HCT116 (cell line): ENCODE data around the gene COL10A1. TPM values are rescaled to one million over a fixed set of nuclear protein-coding genes. Genes with fewer than 3 reads are reported as not detected.

Experiments
- ATAC-seq: fragments of 200-7000 bp; cut with Tn5 transposase; 2 replicates; pipeline ENCODE4 v1.9.1; 2020; ENCODE audit warnings: mild to moderate bottlenecking, moderate library complexity
- BruUV-seq: library from RNA; stranded (reverse); fragments of 400-500 nt; replicated peaks from 2 replicates; lab custom pipeline; 2021; lab: Mats Ljungman, UMichigan
- CTCF ChIA-PET: fragments of 300-600 bp; sonication (Branson Sonifier 250); formaldehyde crosslinking; loops from one replicate; lab custom pipeline; 2021; ENCODE audit warnings: antibody characterized with exemption; lab: Charles Lee
- POLR2A ChIA-PET: fragments of 300-600, 350-600 bp; sonication (Branson Sonifier 250); formaldehyde crosslinking; loops from one replicate; lab custom pipeline; 2021; ENCODE audit warnings: antibody characterized with exemption; lab: Charles Lee
- RAD21 ChIA-PET, 2 experiments: fragments of 300-600 bp; sonication (Branson Sonifier 250); formaldehyde crosslinking; loops; one replicate each; lab custom pipeline; 2023; ENCODE audit warnings: low total read pairs in 2 of 2; ENCODE audit not compliant: uncharacterized antibody in 2 of 2, unreplicated experiment in 2 of 2, low non-redundant PET in 1 of 2; lab: Charles Lee
- DNase-seq: peaks from one replicate; pipeline ENCODE4 v3.0.0-alpha.2; 2010; ENCODE audit warnings: low read depth, low spot score
- H2AFZ ChIP-seq: fragments of 200-600 bp; shearing (Covaris generic), sonication (generic); 2 replicates; pipeline ENCODE4 v1.6.1; 2017; ENCODE audit warnings: low read depth, mixed run types, mixed read lengths, antibody characterized with exemption, low read length; ENCODE audit not compliant: poor library complexity, severe bottlenecking
- H3K27ac ChIP-seq: 2 replicates; pipeline ENCODE4 v1.5.1; 2012; ENCODE audit warnings: low read depth, low read length
- H3K27me3 ChIP-seq: fragments of 200-600 bp; sonication (generic); 2 replicates; pipeline ENCODE4 v1.6.1; 2016; ENCODE audit warnings: mixed run types, low read length, mixed read lengths; ENCODE audit not compliant: insufficient read depth
- H3K36me3 ChIP-seq, 2 experiments: fragments of 200-500 bp in 1 of 2; fragments of 200-600 bp in 1 of 2; sonication (Bioruptor generic) in 1 of 2; sonication (generic) in 1 of 2; 2 replicates each; pipeline versions ENCODE4 v1.5.1 to v1.6.1; 2014 to 2016; ENCODE audit warnings: low read length in 2 of 2, inconsistent platforms in 1 of 2, mixed read lengths in 1 of 2, mixed run types in 1 of 2; ENCODE audit not compliant: insufficient read depth in 2 of 2, control insufficient read depth in 1 of 2
- H3K4me1 ChIP-seq, 2 experiments: fragments of 200-600 bp in 1 of 2; sonication (generic) in 1 of 2; 2 replicates each; pipeline versions ENCODE4 v1.5.1 to v1.6.1; 2012 to 2017; ENCODE audit warnings: low read length in 2 of 2, inconsistent platforms in 1 of 2, mild to moderate bottlenecking in 1 of 2, mixed read lengths in 1 of 2, mixed run types in 1 of 2, moderate library complexity in 1 of 2; ENCODE audit not compliant: insufficient read depth in 2 of 2, control insufficient read depth in 1 of 2
- H3K4me2 ChIP-seq: fragments of 200-600 bp; sonication (generic); 2 replicates; pipeline ENCODE4 v1.6.1; 2017; ENCODE audit warnings: mixed run types, low read length, mixed read lengths
- H3K4me3 ChIP-seq, 2 experiments: fragments of 200-600 bp in 1 of 2; sonication (generic) in 1 of 2; replicated peaks in 1 of 2; 2 replicates each; pipeline ENCODE4 v1.5.1; 2011 to 2016; ENCODE audit warnings: low read length in 2 of 2, control low read depth in 1 of 2, low read depth in 1 of 2, mild to moderate bottlenecking in 1 of 2, mixed read lengths in 1 of 2, mixed run types in 1 of 2
- H3K79me2 ChIP-seq: fragments of 200-600 bp; sonication (generic); 2 replicates; pipeline ENCODE4 v1.6.1; 2017; ENCODE audit warnings: mild to moderate bottlenecking, mixed run types, low read length, moderate library complexity, mixed read lengths; ENCODE audit not compliant: insufficient read depth
- H3K9ac ChIP-seq: fragments of 200-600 bp; sonication (generic); 2 replicates; pipeline ENCODE4 v1.6.1; 2016; ENCODE audit warnings: low read length, mixed read lengths
- H3K9me2 ChIP-seq: fragments of 200-600 bp; sonication (generic), shearing (Covaris generic); 2 replicates; pipeline ENCODE4 v1.6.1; 2017; ENCODE audit warnings: mixed run types, mild to moderate bottlenecking, moderate library complexity; ENCODE audit not compliant: insufficient read depth
- H3K9me3 ChIP-seq, 2 experiments: fragments of 200-500 bp in 1 of 2; fragments of 200-600 bp in 1 of 2; sonication (Bioruptor generic) in 1 of 2; sonication (generic) in 1 of 2; 2 replicates each; pipeline ENCODE4 v1.6.1; 2014 to 2017; ENCODE audit warnings: low read length in 2 of 2, mixed read lengths in 2 of 2, inconsistent platforms in 1 of 2, low read depth in 1 of 2, mild to moderate bottlenecking in 1 of 2, mixed run types in 1 of 2, moderate library complexity in 1 of 2; ENCODE audit not compliant: control insufficient read depth in 1 of 2, insufficient read depth in 1 of 2
- H4K20me1 ChIP-seq: fragments of 200-600 bp; sonication (generic), shearing (Covaris generic); 2 replicates; pipeline ENCODE4 v1.6.1; 2017; ENCODE audit warnings: mixed run types, mild to moderate bottlenecking, moderate library complexity; ENCODE audit not compliant: insufficient read depth
- CTCF ChIP-seq, 3 experiments: fragments of 200-600 bp in 1 of 3; sonication (generic) in 1 of 3; IDR thresholded peaks in 2 of 3; conservative IDR thresholded peaks in 1 of 3; 2 replicates each; pipeline ENCODE4 v1.5.1; 2012 to 2017; ENCODE audit warnings: low read depth in 2 of 3, low read length in 2 of 3, antibody characterized with exemption in 1 of 3, borderline replicate concordance in 1 of 3, control low read depth in 1 of 3, mild to moderate bottlenecking in 1 of 3, mixed read lengths in 1 of 3, mixed run types in 1 of 3, moderate library complexity in 1 of 3; ENCODE audit not compliant: insufficient read depth in 1 of 3
- ELF1 ChIP-seq: IDR thresholded peaks from 2 replicates; pipeline ENCODE4 v1.6.1; 2012; ENCODE audit warnings: low read depth, borderline replicate concordance
- EZH2phosphoT487 ChIP-seq: fragments of 200-600 bp; IDR thresholded peaks from 2 replicates; pipeline ENCODE4 v1.6.1; 2018; ENCODE audit warnings: antibody characterized with exemption, borderline replicate concordance
- FOSL1 ChIP-seq: IDR thresholded peaks from 2 replicates; pipeline ENCODE4 v1.6.1; 2012; ENCODE audit warnings: low read depth
- POLR2A ChIP-seq: IDR thresholded peaks from 2 replicates; pipeline ENCODE4 v1.7.0; 2011; ENCODE audit warnings: borderline replicate concordance; ENCODE audit not compliant: insufficient read depth, insufficient read length; ENCODE audit errors: extremely low read depth
- POLR2AphosphoS5 ChIP-seq: IDR thresholded peaks from 2 replicates; pipeline ENCODE4 v1.6.1; 2011; ENCODE audit warnings: mild to moderate bottlenecking, low read depth, low read length, moderate library complexity
- SP1 ChIP-seq: IDR thresholded peaks from 2 replicates; pipeline ENCODE4 v1.6.1; 2012; ENCODE audit warnings: low read depth
- SRF ChIP-seq: IDR thresholded peaks from 2 replicates; pipeline ENCODE4 v1.6.1; 2012; ENCODE audit warnings: low read depth
- TCF7L2 ChIP-seq: IDR thresholded peaks from 2 replicates; pipeline ENCODE4 v1.7.0; 2011; ENCODE audit warnings: borderline replicate concordance, inconsistent platforms; ENCODE audit not compliant: insufficient read depth, insufficient read length; ENCODE audit errors: extremely low read depth
- ZFX ChIP-seq: fragments of 450-650 bp; IDR thresholded peaks from 2 replicates; pipeline ENCODE4 v1.6.1; 2017
- ZNF274 ChIP-seq: fragments of 200-500 bp; sonication (Bioruptor generic); IDR thresholded peaks from 2 replicates; pipeline ENCODE4 v1.6.1; 2014; ENCODE audit warnings: mild to moderate bottlenecking, low read depth, low read length, inconsistent platforms
- intact Hi-C: fragments of 100-400 bp; cut with micrococcal nuclease; formaldehyde crosslinking; loops from 2 replicates; pipeline ENCODE4 v1.10.0; 2022
- total RNA-seq: library from RNA; stranded (reverse); gene quantifications from one replicate; pipeline ENCODE4 v1.2.1, GENCODE V29; 2021; ENCODE audit not compliant: unreplicated experiment
- TF ChIP-seq, protein P1 (sequence below): IDR thresholded peaks from 2 replicates; pipeline ENCODE4 v1.6.1; 2011; ENCODE audit warnings: mild to moderate bottlenecking, low read length, moderate library complexity; ENCODE audit not compliant: insufficient replicate concordance; ENCODE audit errors: extremely low read depth
- TF ChIP-seq, protein P2 (sequence below): IDR thresholded peaks from 2 replicates; pipeline ENCODE4 v1.6.1; 2012

The COL10A1 gene
- total RNA-seq, 1 experiment from 2014 or later, result not detected

DNA sequence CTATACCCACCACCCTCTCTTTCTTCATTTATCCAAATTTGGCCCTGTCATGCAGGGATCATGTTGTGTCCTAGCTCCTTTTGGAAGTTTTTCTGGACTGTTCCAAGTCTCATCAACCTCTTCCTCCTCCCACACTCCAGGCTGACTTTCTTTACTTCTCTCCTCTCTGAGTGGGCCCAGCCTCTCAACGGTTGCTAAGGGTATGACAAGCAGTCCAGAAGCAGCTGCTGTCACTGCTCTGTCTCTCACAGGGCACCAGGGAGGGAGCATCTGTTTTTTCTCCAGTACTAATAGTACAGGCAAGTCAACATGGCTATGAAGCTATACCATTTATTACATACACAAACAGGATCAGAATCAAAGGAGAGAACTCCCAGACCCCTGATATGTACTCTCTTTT lies 17.1 kb downstream of the COL10A1 start:
- H3K79me2 ChIP-seq, result no peaks in the 10 kb centered on the region

More for the DNA sequence above, 17.1 kb downstream of the COL10A1 start:
- intact Hi-C loops, result no loop called here
- H3K9me3 ChIP-seq, result no peaks in the 10 kb centered on the region
- RAD21 ChIA-PET, result no interaction called here
- TF ChIP-seq POLR2A (no peak), TCF7L2 (no peak), POLR2AphosphoS5 (no peak), EZH2phosphoT487 (no peak), ELF1 (no peak), ZFX (no peak), CTCF (IDR thresholded peaks at IDR 0.05 in 2 of 3, conservative IDR thresholded peaks at IDR 0.05 in 1 of 3; ENCODE audit: borderline replicate concordance in 1 of 3, insufficient read depth in 1 of 3, low read depth in 2 of 3, low read length in 2 of 3) (no peak), SP1 (no peak), ZNF274 (no peak), SRF (no peak), FOSL1 (no peak)
- TF ChIP-seq, protein P1, sequence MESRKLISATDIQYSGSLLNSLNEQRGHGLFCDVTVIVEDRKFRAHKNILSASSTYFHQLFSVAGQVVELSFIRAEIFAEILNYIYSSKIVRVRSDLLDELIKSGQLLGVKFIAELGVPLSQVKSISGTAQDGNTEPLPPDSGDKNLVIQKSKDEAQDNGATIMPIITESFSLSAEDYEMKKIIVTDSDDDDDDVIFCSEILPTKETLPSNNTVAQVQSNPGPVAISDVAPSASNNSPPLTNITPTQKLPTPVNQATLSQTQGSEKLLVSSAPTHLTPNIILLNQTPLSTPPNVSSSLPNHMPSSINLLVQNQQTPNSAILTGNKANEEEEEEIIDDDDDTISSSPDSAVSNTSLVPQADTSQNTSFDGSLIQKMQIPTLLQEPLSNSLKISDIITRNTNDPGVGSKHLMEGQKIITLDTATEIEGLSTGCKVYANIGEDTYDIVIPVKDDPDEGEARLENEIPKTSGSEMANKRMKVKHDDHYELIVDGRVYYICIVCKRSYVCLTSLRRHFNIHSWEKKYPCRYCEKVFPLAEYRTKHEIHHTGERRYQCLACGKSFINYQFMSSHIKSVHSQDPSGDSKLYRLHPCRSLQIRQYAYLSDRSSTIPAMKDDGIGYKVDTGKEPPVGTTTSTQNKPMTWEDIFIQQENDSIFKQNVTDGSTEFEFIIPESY, result no peak
- TF ChIP-seq, protein P2, sequence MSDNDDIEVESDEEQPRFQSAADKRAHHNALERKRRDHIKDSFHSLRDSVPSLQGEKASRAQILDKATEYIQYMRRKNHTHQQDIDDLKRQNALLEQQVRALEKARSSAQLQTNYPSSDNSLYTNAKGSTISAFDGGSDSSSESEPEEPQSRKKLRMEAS, result no peak
- ATAC-seq (no peak), DNase-seq (no peak)
- no peak overlapping the region for H3K27ac ChIP-seq
- POLR2A ChIA-PET, result interaction anchor here (1.6 kb wide), 1 partner anchor 8 kb away, joined by 5 read pairs; the partner anchor contains the start of gene NT5DC1
- no TSS peak for BruUV-seq
- H3K4me2 ChIP-seq, result no peak overlapping the region
- no peak overlapping the region for H3K4me3 ChIP-seq
- H3K9me2 ChIP-seq, result no peaks in the 10 kb centered on the region
- H3K36me3 ChIP-seq, result peaks cover 11 to 16% of the 10 kb centered on the region in 2 experiments; a peak in 3 of 4 replicates
- no peak overlapping the region for H3K9ac ChIP-seq
- CTCF ChIA-PET, result no interaction called here
- no peaks in the 10 kb centered on the region for H3K27me3 ChIP-seq
- no peaks in the 10 kb centered on the region for H4K20me1 ChIP-seq
- no peaks in the 10 kb centered on the region for H3K4me1 ChIP-seq
- no peak overlapping the region for H2AFZ ChIP-seq
